AG08395 (cell line): Measurements from ENCODE around the gene NCCRP1.

Experiments used
- DNase-seq: peaks from one replicate; pipeline ENCODE4 v3.0.0; 2012; ENCODE audit warnings: mixed read lengths, low spot score

The NCCRP1 gene

GRCh38 chr19:39164289-39164688, 32.5 kb upstream of the NCCRP1 start:
- DNase-seq, result no peak

- no peak for DNase-seq
These were observed 30.9 kb upstream of the NCCRP1 start for GRCh38 chr19:39165857-39166256.

GRCh38 chr19:39166571-39167391, 30.0 kb upstream of the NCCRP1 start:
- no peak for DNase-seq

GRCh38 chr19:39167461-39168257, 29.1 kb upstream of the NCCRP1 start:
- no peak for DNase-seq

DNA sequence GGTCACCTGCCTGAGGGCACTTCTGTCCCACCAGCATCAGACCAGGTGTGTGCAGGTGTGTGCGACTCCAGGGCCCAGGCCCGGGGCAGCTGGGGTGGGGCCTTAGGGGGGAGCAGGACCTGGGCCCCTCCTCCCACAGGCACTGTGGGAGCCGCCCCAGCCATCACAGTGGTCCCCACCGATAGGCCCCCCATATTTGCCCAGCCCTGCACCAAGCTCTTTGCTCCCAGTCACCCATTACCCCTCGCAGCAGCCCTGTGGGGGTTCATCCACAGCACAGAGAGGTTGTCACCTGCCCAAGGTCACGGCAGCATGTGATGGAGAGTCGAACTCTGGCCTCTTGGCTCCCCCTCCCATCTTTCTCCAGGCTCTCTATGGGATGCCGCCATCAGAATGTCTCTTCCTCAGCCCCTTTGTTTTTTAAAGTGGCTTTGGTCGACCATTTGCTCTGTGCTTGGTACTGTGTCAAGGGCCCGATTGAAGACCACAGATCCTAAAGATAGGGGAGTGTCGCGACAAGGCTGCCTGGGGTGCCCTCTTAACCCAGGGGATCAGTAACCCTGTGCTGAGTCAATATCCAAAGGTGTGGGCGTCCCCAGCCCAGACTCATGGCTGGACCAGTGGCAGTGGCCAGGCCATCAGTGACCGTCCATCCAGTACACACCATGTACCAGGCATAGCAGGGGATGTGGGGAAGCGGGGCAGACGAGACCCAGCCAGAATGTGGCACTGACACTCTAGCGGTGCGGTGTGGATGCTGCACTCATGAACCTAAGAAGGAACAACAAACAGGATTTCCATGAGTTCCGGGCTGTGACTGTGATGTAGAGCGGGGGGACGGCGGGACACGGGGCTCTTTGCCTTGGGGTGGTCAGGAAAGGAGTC, 28.3 kb upstream of the NCCRP1 start:
- DNase-seq, result no peak

GRCh38 chr19:39169143-39169810, 27.5 kb upstream of the NCCRP1 start:
- DNase-seq, result no peak

GRCh38 chr19:39170386-39171231, 26.2 kb upstream of the NCCRP1 start:
- DNase-seq, result no peak

DNA sequence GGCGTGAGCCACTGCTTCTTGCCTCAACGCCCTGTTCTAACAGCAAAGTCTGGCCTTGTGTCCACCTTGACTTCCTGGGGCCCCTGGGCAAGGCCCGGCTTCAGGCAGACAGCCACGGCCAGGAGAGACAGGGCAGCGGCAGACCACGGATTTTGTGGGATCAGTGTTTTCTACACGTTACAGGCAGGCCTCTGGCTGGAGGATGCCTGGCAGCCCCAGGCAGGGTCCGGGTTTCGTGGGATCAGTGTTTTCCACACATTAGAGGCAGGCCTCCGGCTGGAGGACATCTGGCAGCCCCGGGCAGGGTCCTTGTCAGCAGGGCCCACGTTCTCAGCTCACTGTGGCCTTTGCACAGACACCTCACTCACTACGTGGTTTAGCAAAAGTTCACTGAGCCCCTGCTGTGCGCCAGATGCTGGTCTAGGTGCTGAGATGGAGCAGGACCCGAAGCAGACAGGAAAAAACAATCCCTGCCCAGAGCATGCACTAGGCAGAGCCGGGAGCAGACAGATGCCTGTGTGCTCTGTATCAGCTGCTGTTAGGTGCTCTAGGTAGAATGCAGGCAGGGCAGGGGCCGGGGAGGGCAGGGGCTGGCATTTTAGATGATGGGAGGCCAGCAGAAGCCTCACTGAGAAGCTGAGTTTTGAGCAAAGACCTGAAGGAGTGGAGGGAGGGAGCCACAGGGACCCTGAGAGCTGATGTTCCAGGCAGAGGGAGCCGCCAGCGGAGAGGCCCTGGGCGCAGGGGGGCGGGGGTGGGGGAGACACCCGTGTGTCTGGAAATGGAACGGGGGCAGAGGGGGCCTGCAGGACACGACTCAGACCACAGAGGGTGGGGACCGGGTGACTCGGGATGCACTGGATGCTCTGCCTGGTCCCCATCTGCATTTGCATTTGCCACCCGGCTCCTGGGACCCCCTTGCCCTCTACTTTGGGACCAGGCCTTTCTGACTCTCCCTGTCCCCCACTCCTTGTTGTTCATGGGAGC, 25.0 kb upstream of the NCCRP1 start:
- no peak for DNase-seq

DNA sequence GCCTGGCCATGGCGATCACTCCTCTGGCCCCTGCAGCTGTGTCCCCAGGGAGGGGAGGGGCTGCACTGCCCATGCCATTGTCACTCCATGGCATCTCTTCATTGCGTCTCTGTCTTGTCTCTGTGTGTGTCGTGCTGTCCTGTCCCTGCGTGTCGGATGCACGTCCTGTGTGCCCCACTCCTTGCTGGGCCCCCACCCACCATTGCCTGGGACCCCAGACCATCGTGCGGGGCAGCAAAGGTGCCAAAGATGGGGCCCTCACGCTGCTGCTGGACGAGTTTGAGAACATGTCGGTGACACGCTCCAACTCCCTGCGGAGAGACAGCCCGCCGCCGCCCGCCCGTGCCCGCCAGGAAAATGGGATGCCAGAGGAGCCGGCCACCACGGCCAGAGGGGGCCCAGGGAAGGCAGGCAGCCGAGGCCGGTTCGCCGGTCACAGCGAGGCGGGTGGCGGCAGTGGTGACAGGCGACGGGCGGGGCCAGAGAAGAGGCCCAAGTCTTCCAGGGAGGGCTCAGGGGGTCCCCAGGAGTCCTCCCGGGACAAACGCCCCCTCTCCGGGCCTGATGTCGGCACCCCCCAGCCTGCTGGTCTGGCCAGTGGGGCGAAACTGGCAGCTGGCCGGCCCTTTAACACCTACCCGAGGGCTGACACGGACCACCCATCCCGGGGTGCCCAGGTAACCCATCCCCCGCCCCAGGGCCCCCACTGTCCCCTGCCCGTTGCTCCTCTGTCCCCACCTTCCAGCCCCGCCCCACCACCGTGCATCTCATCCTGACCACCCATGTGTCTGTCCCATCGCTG, 23.9 kb upstream of the NCCRP1 start:
- no peak for DNase-seq

DNA sequence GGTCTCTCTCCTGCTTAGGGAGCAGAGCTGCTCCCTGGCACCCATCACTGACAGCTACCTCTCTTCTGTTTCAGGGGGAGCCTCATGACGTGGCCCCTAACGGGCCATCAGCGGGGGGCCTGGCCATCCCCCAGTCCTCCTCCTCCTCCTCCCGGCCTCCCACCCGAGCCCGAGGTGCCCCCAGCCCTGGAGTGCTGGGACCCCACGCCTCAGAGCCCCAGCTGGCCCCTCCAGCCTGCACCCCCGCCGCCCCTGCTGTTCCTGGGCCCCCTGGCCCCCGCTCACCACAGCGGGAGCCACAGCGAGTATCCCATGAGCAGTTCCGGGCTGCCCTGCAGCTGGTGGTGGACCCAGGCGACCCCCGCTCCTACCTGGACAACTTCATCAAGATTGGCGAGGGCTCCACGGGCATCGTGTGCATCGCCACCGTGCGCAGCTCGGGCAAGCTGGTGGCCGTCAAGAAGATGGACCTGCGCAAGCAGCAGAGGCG, 23.2 kb upstream of the NCCRP1 start:
- no peak for DNase-seq

DNA sequence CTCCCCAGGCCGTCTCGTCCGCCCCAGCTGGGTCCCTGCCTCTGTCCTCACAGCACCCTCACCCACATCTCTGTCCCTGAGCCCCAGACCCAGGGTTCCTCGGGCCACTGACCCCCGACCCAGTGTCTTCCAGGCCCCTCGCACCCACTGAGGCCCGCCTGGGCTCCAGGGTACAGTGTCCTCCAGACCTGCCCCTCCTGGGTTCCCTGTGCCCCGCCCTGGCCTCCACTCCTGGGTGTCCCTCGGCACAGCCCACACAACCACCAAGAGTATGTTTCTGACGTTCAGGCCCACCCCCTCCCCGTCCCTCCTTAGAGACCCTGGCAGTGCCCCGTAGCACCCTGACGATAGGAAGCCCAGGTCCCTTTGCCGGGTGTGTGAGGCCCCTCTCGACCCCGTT, 22.6 kb upstream of the NCCRP1 start:
- DNase-seq, result no peak

GRCh38 chr19:39174558-39175544, 21.9 kb upstream of the NCCRP1 start:
- DNase-seq, result no peak

DNA sequence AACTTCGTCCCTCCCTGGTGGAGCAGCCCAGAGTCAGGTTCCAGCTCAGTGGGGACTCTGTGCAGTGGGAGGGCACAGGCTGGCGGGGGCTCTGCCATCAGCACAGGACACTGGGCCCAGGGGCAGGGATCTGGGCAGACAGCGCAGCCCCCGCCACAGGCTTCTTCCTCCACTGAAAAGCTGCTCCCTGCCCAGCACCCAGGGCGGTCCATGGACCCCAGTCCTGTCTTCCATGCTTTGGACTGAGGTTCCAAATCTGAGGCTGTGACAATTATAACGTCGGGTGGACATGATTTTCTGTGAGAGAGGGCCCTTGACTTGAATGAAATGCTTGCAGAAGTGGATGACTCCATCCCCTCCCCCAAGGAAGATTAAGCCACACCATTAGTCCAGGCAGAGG, 21.2 kb upstream of the NCCRP1 start:
- no peak for DNase-seq

GRCh38 chr19:39177110-39177699, 19.6 kb upstream of the NCCRP1 start:
- DNase-seq, result no peak

GRCh38 chr19:39177736-39178135, 19.0 kb upstream of the NCCRP1 start:
- DNase-seq, result no peak

- no peak for DNase-seq
These were observed 18.3 kb upstream of the NCCRP1 start for GRCh38 chr19:39178296-39179006.
